GM23338 (cell line): Measurements from ENCODE around the gene GLCCI1. TPM values are rescaled to one million over a fixed set of nuclear protein-coding genes. Genes with fewer than 3 reads are reported as not detected.

ENCODE experiments used
- ATAC-seq: fragments of 200-7000 bp; cut with Tn5 transposase; 3 replicates; pipeline ENCODE4 v1.9.1; 2020
- DNase-seq: peaks from one replicate; pipeline ENCODE4 v3.0.0-alpha.2; 2015; ENCODE audit warnings: low spot score
- H2AFZ ChIP-seq: fragments of 200-600 bp; sonication (generic); 2 replicates; pipeline ENCODE4 v1.8.0; 2016; ENCODE audit warnings: antibody characterized with exemption, mild to moderate bottlenecking, moderate library complexity
- H3F3A ChIP-seq: fragments of 200-600 bp; sonication (generic); replicated peaks from 2 replicates; pipeline ENCODE4 v1.8.0; 2017; ENCODE audit warnings: antibody characterized with exemption, mixed run types, low read depth
- H3K27ac ChIP-seq: fragments of 200-600 bp; sonication (generic); 2 replicates; pipeline ENCODE4 v1.6.1; 2016; ENCODE audit warnings: low read depth
- H3K27me3 ChIP-seq: fragments of 200-600 bp; sonication (generic); 2 replicates; pipeline ENCODE4 v1.8.0; 2016; ENCODE audit warnings: mild to moderate bottlenecking, mixed run types, moderate library complexity; ENCODE audit not compliant: insufficient read depth
- H3K36me3 ChIP-seq: fragments of 200-600 bp; sonication (generic); 2 replicates; pipeline ENCODE4 v1.8.0; 2016; ENCODE audit warnings: mild to moderate bottlenecking; ENCODE audit not compliant: insufficient read depth
- H3K4me1 ChIP-seq: fragments of 200-600 bp; sonication (generic); 2 replicates; pipeline ENCODE4 v1.8.0; 2016; ENCODE audit warnings: mild to moderate bottlenecking, moderate library complexity; ENCODE audit not compliant: insufficient read depth
- H3K4me2 ChIP-seq: fragments of 200-600 bp; sonication (generic); 2 replicates; pipeline ENCODE4 v1.7.1; 2017; ENCODE audit warnings: mixed run types
- H3K4me3 ChIP-seq: fragments of 200-600 bp; sonication (generic); 2 replicates; pipeline ENCODE4 v1.6.1; 2016; ENCODE audit warnings: mixed run types
- H3K79me2 ChIP-seq: fragments of 200-600 bp; sonication (generic); replicated peaks from 2 replicates; pipeline ENCODE4 v1.8.0; 2017; ENCODE audit warnings: mild to moderate bottlenecking; ENCODE audit not compliant: insufficient read depth
- H3K9me2 ChIP-seq: fragments of 200-600 bp; sonication (generic); 2 replicates; pipeline ENCODE4 v1.8.0; 2017; ENCODE audit not compliant: insufficient read depth
- H4K20me1 ChIP-seq: fragments of 200-600 bp; sonication (generic); replicated peaks from 2 replicates; pipeline ENCODE4 v1.8.0; 2017; ENCODE audit warnings: mild to moderate bottlenecking; ENCODE audit not compliant: insufficient read depth
- H3K27ac Mint-ChIP-seq: 2 replicates; pipeline ENCODE4 v1.8.0; 2020; ENCODE audit warnings: inconsistent platforms, mild to moderate bottlenecking, moderate library complexity, mixed read lengths
- H3K27me3 Mint-ChIP-seq: 3 replicates; pipeline ENCODE4 v1.8.0; 2022; ENCODE audit warnings: low read depth, mild to moderate bottlenecking, moderate library complexity, mixed read lengths, inconsistent platforms; ENCODE audit not compliant: insufficient read depth, poor library complexity
- H3K36me3 Mint-ChIP-seq: 3 replicates; pipeline ENCODE4 v1.8.0; 2021; ENCODE audit warnings: low read depth, mild to moderate bottlenecking, inconsistent platforms, moderate library complexity, mixed read lengths
- H3K4me1 Mint-ChIP-seq: 3 replicates; pipeline ENCODE4 v1.8.0; 2020; ENCODE audit warnings: mild to moderate bottlenecking, inconsistent platforms, mixed read lengths
- H3K4me3 Mint-ChIP-seq: 3 replicates; pipeline ENCODE4 v1.8.0; 2021; ENCODE audit warnings: moderate library complexity, mild to moderate bottlenecking, inconsistent platforms, mixed read lengths
- H3K9me3 Mint-ChIP-seq: 3 replicates; pipeline ENCODE4 v1.8.0; 2020; ENCODE audit warnings: moderate library complexity, mild to moderate bottlenecking, inconsistent platforms, mixed read lengths
- CREB1 ChIP-seq: fragments of 250-450 bp; sonication (Bioruptor Pico); IDR thresholded peaks from 2 replicates; pipeline ENCODE4 v1.5.0; 2020; ENCODE audit warnings: low read depth, mild to moderate bottlenecking, moderate library complexity
- CTCF ChIP-seq, 2 experiments: fragments of 200-600 bp in 1 of 2; sonication (generic) in 1 of 2; conservative IDR thresholded peaks; 2 replicates each; pipeline versions ENCODE4 v1.5.1 to v1.6.1; 2016 to 2017; ENCODE audit warnings: antibody characterized with exemption in 2 of 2, low read depth in 2 of 2, mild to moderate bottlenecking in 2 of 2, moderate library complexity in 1 of 2
- ETS1 ChIP-seq: IDR thresholded peaks from 2 replicates; pipeline ENCODE4 v1.6.1; 2016; ENCODE audit warnings: antibody characterized with exemption
- EZH2 ChIP-seq: fragments of 200-600 bp; sonication (generic); IDR thresholded peaks from one replicate; pipeline ENCODE4 v1.8.0; 2017; ENCODE audit warnings: antibody characterized with exemption, mild to moderate bottlenecking, low read depth; ENCODE audit not compliant: unreplicated experiment
- EZH2phosphoT487 ChIP-seq: fragments of 200-600 bp; sonication (generic); IDR thresholded peaks from one replicate; pipeline ENCODE4 v1.8.1; 2018; ENCODE audit warnings: antibody characterized with exemption; ENCODE audit not compliant: unreplicated experiment
- JUNB ChIP-seq: IDR thresholded peaks from one replicate; pipeline ENCODE4 v1.6.1; 2016; ENCODE audit warnings: antibody characterized with exemption; ENCODE audit not compliant: unreplicated experiment
- NANOG ChIP-seq: IDR thresholded peaks from 2 replicates; pipeline ENCODE4 v1.6.1; 2016; ENCODE audit warnings: antibody characterized with exemption, borderline replicate concordance
- POLR2AphosphoS5 ChIP-seq: IDR thresholded peaks from 2 replicates; pipeline ENCODE4 v1.6.1; 2016; ENCODE audit warnings: antibody characterized with exemption, low read depth
- STAT1 ChIP-seq: IDR thresholded peaks from one replicate; pipeline ENCODE4 v1.6.1; 2016; ENCODE audit warnings: antibody characterized with exemption; ENCODE audit not compliant: unreplicated experiment
- ZNF331 ChIP-seq: fragments of 250-450 bp; sonication (Bioruptor Pico); IDR thresholded peaks from 2 replicates; pipeline ENCODE4 v1.5.0; 2020; ENCODE audit warnings: low read depth, mild to moderate bottlenecking, moderate library complexity
- polyA plus RNA-seq: library from polyadenylated mRNA; unstranded; fragments of >200 nt; fragmentation: Nextera tagmentation; extraction: Ambion mirVana; gene quantifications from 2 replicates; pipeline ENCODE4 v1.2.1, GENCODE V29; 2016
- total RNA-seq: library from RNA; depleted of rRNA; stranded (reverse); fragments of >200 nt; shearing (Covaris generic); gene quantifications from 2 replicates; pipeline ENCODE4 v1.2.3, GENCODE V29; 2014
- TF ChIP-seq, protein P1 (sequence below): IDR thresholded peaks from one replicate; pipeline ENCODE4 v1.6.1; 2018; ENCODE audit warnings: antibody characterized with exemption; ENCODE audit not compliant: unreplicated experiment

Gene GLCCI1
- total and polyA plus RNA-seq, 2 experiments from 2014 or later: 15.0 to 15.7 TPM

- TF ChIP-seq, protein P1, sequence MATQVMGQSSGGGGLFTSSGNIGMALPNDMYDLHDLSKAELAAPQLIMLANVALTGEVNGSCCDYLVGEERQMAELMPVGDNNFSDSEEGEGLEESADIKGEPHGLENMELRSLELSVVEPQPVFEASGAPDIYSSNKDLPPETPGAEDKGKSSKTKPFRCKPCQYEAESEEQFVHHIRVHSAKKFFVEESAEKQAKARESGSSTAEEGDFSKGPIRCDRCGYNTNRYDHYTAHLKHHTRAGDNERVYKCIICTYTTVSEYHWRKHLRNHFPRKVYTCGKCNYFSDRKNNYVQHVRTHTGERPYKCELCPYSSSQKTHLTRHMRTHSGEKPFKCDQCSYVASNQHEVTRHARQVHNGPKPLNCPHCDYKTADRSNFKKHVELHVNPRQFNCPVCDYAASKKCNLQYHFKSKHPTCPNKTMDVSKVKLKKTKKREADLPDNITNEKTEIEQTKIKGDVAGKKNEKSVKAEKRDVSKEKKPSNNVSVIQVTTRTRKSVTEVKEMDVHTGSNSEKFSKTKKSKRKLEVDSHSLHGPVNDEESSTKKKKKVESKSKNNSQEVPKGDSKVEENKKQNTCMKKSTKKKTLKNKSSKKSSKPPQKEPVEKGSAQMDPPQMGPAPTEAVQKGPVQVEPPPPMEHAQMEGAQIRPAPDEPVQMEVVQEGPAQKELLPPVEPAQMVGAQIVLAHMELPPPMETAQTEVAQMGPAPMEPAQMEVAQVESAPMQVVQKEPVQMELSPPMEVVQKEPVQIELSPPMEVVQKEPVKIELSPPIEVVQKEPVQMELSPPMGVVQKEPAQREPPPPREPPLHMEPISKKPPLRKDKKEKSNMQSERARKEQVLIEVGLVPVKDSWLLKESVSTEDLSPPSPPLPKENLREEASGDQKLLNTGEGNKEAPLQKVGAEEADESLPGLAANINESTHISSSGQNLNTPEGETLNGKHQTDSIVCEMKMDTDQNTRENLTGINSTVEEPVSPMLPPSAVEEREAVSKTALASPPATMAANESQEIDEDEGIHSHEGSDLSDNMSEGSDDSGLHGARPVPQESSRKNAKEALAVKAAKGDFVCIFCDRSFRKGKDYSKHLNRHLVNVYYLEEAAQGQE: no peak
- no peak for TF ChIP-seq ZNF331
- TF ChIP-seq POLR2AphosphoS5: no peak
Observed at GRCh38 chr7:8014399-8014798, 45.8 kb downstream of the GLCCI1 start (continued).

- Histone ChIP-seq H3K9me2 (no peaks in the 10 kb centered on the region), H4K20me1 (no peaks in the 10 kb centered on the region), H3K4me1 (peaks cover 5% of the 10 kb centered on the region; the same call in 1 of the 2 replicates), H3K4me3 (no peak overlapping the region), H3K36me3 (no peaks in the 10 kb centered on the region), H2AFZ (no peak overlapping the region), H3K27ac (no peak overlapping the region), H3F3A (no peaks in the 10 kb centered on the region), H3K79me2 (no peaks in the 10 kb centered on the region; the same call in 1 of the 2 replicates), H3K4me2 (no peak overlapping the region), H3K27me3 (no peaks in the 10 kb centered on the region)
- no peaks in the 10 kb centered on the region for H3K27me3 Mint-ChIP-seq
- peaks cover 7% of the 10 kb centered on the region; the same call in 2 of the 3 replicates for H3K4me1 Mint-ChIP-seq
- ATAC-seq (no peak), DNase-seq (no peak)
- H3K27ac Mint-ChIP-seq: no peak overlapping the region
- no peak overlapping the region for H3K4me3 Mint-ChIP-seq
- H3K9me3 Mint-ChIP-seq: no peaks in the 10 kb centered on the region
- peaks cover 4% of the 10 kb centered on the region; the same call in 1 of the 3 replicates for H3K36me3 Mint-ChIP-seq
- no peak for TF ChIP-seq CREB1
- TF ChIP-seq STAT1: no peak
- TF ChIP-seq EZH2phosphoT487: no peak
- TF ChIP-seq NANOG: no peak
- TF ChIP-seq POLR2AphosphoS5: no peak
- TF ChIP-seq CTCF (conservative IDR thresholded peaks at IDR 0.05; ENCODE audit: low read depth in 2 of 2): no peak
- TF ChIP-seq ETS1: no peak
- no peak for TF ChIP-seq JUNB
- no peak for TF ChIP-seq EZH2
- TF ChIP-seq, protein P1: no peak
Observed at GRCh38 chr7:8015100-8015745, 46.6 kb downstream of the GLCCI1 start.
